ENCODE measurements around the gene HK2.

- no peak for TF ChIP-seq TAF1 (IDR thresholded peaks at IDR 0.05; ENCODE audit: borderline replicate concordance, insufficient read depth, low read length)
- no peak for TF ChIP-seq POLR2AphosphoS5 (IDR thresholded peaks at IDR 0.05; ENCODE audit: low read depth, low read length)
- no peak for TF ChIP-seq SIN3A (IDR thresholded peaks at IDR 0.05; ENCODE audit: borderline replicate concordance, insufficient read depth, low read length)
- no peak for TF ChIP-seq REST (IDR thresholded peaks at IDR 0.05; ENCODE audit: insufficient read depth in 1 of 2, low read depth in 2 of 2, low read length in 2 of 2)
Measured at GRCh38 chr2:74873012-74873665, 39.2 kb downstream of the HK2 start.
